ENCODE data around the gene FAT1. TPM values are rescaled to one million over a fixed set of nuclear protein-coding genes. Genes with fewer than 3 reads are reported as not detected.

The FAT1 gene
- polyA plus RNA-seq, 1 experiment, result 422 TPM

GRCh38 chr4:186700746-186701145 lies 22.9 kb downstream of the FAT1 start:
- ChIA-PET CTCF (interaction anchor here (2.3 kb wide), 1 partner anchor 31 kb away, joined by 8 read pairs; no protein-coding TSS in a partner anchor), POLR2A (no interaction called here)
- Histone ChIP-seq H3K27me3 (ENCODE audit: control insufficient read depth, insufficient read depth, low read length) (no peaks in the 10 kb centered on the region), H3K4me3 (ENCODE audit: low read depth, low read length) (no peak overlapping the region), H3K9me3 (ENCODE audit: control insufficient read depth, insufficient read depth, low read length) (peaks cover 8% of the 10 kb centered on the region), H3K27ac (ENCODE audit: low read depth, low read length) (no peak overlapping the region)
- DNase-seq (ENCODE audit: low read depth, low spot score), result no peak
- no peak for TF ChIP-seq CTCF (IDR thresholded peaks at IDR 0.05; ENCODE audit: low read depth, low read length)

- POLR2A ChIA-PET, result no interaction called here
- TF ChIP-seq CTCF (IDR thresholded peaks at IDR 0.05; ENCODE audit: low read depth, low read length), result no peak
- H3K27me3 ChIP-seq (ENCODE audit: control insufficient read depth, insufficient read depth, low read length), result no peaks in the 10 kb centered on the region
Observed at GRCh38 chr4:186699881-186700397, 23.7 kb downstream of the FAT1 start.

GRCh38 chr4:186699298-186699697 lies 24.4 kb downstream of the FAT1 start:
- CTCF ChIA-PET, result interaction anchor here (0.7 to 2.3 kb wide), 4 partner anchors 30 to 1348 kb away, joined by 3 to 8 read pairs (median 4); no protein-coding TSS in a partner anchor
- H3K27me3 ChIP-seq (ENCODE audit: control insufficient read depth, insufficient read depth, low read length), result no peaks in the 10 kb centered on the region
- no peak overlapping the region for H3K4me3 ChIP-seq (ENCODE audit: low read depth, low read length)
- POLR2A ChIA-PET, result no interaction called here
- no peak for DNase-seq (ENCODE audit: low read depth, low spot score)
- peaks cover 8% of the 10 kb centered on the region for H3K9me3 ChIP-seq (ENCODE audit: control insufficient read depth, insufficient read depth, low read length)
- H3K27ac ChIP-seq (ENCODE audit: low read depth, low read length), result no peak overlapping the region
- TF ChIP-seq CTCF (IDR thresholded peaks at IDR 0.05; ENCODE audit: low read depth, low read length), result no peak

More at GRCh38 chr4:186699881-186700397, 23.7 kb downstream of the FAT1 start:
- DNase-seq (ENCODE audit: low read depth, low spot score), result no peak
- CTCF ChIA-PET, result interaction anchor here (0.7 to 2.3 kb wide), 4 partner anchors 30 to 1347 kb away, joined by 3 to 8 read pairs (median 4); no protein-coding TSS in a partner anchor
- Histone ChIP-seq H3K27ac (ENCODE audit: low read depth, low read length) (no peak overlapping the region), H3K9me3 (ENCODE audit: control insufficient read depth, insufficient read depth, low read length) (peaks cover 8% of the 10 kb centered on the region), H3K4me3 (ENCODE audit: low read depth, low read length) (no peak overlapping the region)

- TF ChIP-seq CTCF (IDR thresholded peaks at IDR 0.05; ENCODE audit: low read depth, low read length), result no peak
- POLR2A ChIA-PET, result no interaction called here
Observed at GRCh38 chr4:186698525-186698924, 25.1 kb downstream of the FAT1 start.

GRCh38 chr4:186698028-186698427 lies 25.6 kb downstream of the FAT1 start:
- no peak for TF ChIP-seq CTCF (IDR thresholded peaks at IDR 0.05; ENCODE audit: low read depth, low read length)
- Histone ChIP-seq H3K27me3 (ENCODE audit: control insufficient read depth, insufficient read depth, low read length) (no peaks in the 10 kb centered on the region), H3K27ac (ENCODE audit: low read depth, low read length) (no peak overlapping the region), H3K9me3 (ENCODE audit: control insufficient read depth, insufficient read depth, low read length) (peaks cover 8% of the 10 kb centered on the region), H3K4me3 (ENCODE audit: low read depth, low read length) (no peak overlapping the region)
- POLR2A ChIA-PET, result no interaction called here
- DNase-seq (ENCODE audit: low read depth, low spot score), result no peak
- CTCF ChIA-PET, result no interaction called here

More at GRCh38 chr4:186698525-186698924, 25.1 kb downstream of the FAT1 start:
- H3K27me3 ChIP-seq (ENCODE audit: control insufficient read depth, insufficient read depth, low read length), result no peaks in the 10 kb centered on the region
- no peak for DNase-seq (ENCODE audit: low read depth, low spot score)
- no peak overlapping the region for H3K4me3 ChIP-seq (ENCODE audit: low read depth, low read length)
- CTCF ChIA-PET, result no interaction called here
- H3K9me3 ChIP-seq (ENCODE audit: control insufficient read depth, insufficient read depth, low read length), result peaks cover 8% of the 10 kb centered on the region
- no peak overlapping the region for H3K27ac ChIP-seq (ENCODE audit: low read depth, low read length)
